Naive thymus-derived CD4-positive, alpha-beta T cell (primary cell): Measurements from ENCODE around the gene HAO2. TPM values are rescaled to one million over a fixed set of nuclear protein-coding genes. Genes with fewer than 3 reads are reported as not detected.
"Not testable (repeated sequence)": the region's sequence is repeated elsewhere in the genome, so short reads cannot be mapped to it uniquely, and the experiment has no call there.

ENCODE experiments used
- ATAC-seq: fragments of 150-1000 bp; cut with Tn5 transposase; 2 replicates; pipeline ENCODE4 v1.10.0; 2021; ENCODE audit warnings: mild to moderate bottlenecking, moderate library complexity
- CTCF ChIA-PET: fragments of 350-600 bp; sonication (Branson Sonifier 250); formaldehyde crosslinking; loops from one replicate; lab custom pipeline; 2021; ENCODE audit warnings: antibody characterized with exemption; lab: Charles Lee
- POLR2A ChIA-PET: fragments of 350-600 bp; sonication (Branson Sonifier 250); formaldehyde crosslinking; loops from one replicate; lab custom pipeline; 2021; ENCODE audit warnings: antibody characterized with exemption, inconsistent platforms; lab: Charles Lee
- DNase-seq, 9 donors: peaks; one replicate each; pipeline versions ENCODE4 v3.0.0 to v3.0.0-alpha.2; 2020 to 2022; ENCODE audit warnings: mixed read lengths in 1 of 9
- H3K27ac ChIP-seq: one replicate; pipeline ENCODE4 v1.7.0; 2013; ENCODE audit warnings: mild to moderate bottlenecking, low read depth, low read length, moderate library complexity
- H3K27me3 ChIP-seq, 2 donors: one replicate each; pipeline ENCODE4 v1.7.0; 2013; ENCODE audit warnings: low read length in 2 of 2, mild to moderate bottlenecking in 2 of 2, moderate library complexity in 2 of 2; ENCODE audit not compliant: control insufficient read depth in 2 of 2, insufficient read depth in 2 of 2
- H3K36me3 ChIP-seq, 3 experiments: 1 replicate in 2 of 3; 2 replicates in 1 of 3; pipeline ENCODE4 v1.7.0; 2013; ENCODE audit warnings: low read length in 3 of 3, mild to moderate bottlenecking in 3 of 3, moderate library complexity in 1 of 3; ENCODE audit not compliant: insufficient read depth in 3 of 3, control insufficient read depth in 2 of 3
- H3K4me1 ChIP-seq, 2 donors: one replicate each; pipeline ENCODE4 v1.7.0; 2013; ENCODE audit warnings: low read length in 2 of 2, mild to moderate bottlenecking in 2 of 2, moderate library complexity in 1 of 2; ENCODE audit not compliant: control insufficient read depth in 2 of 2, insufficient read depth in 2 of 2
- H3K4me3 ChIP-seq: 2 replicates; pipeline ENCODE4 v1.7.0; 2013; ENCODE audit warnings: mild to moderate bottlenecking, low read length
- H3K9me3 ChIP-seq, 3 experiments: 1 replicate in 2 of 3; 2 replicates in 1 of 3; pipeline ENCODE4 v1.7.0; 2013; ENCODE audit warnings: low read length in 3 of 3; ENCODE audit not compliant: control insufficient read depth in 2 of 3
- H3K27ac Mint-ChIP-seq, 9 donors: one replicate each; pipeline ENCODE4 v1.8.0; 2020 to 2022; ENCODE audit warnings: mixed read lengths in 9 of 9, mild to moderate bottlenecking in 8 of 9, moderate library complexity in 5 of 9, inconsistent platforms in 2 of 9
- H3K27me3 Mint-ChIP-seq, 5 donors: one replicate each; pipeline ENCODE4 v1.8.0; 2021 to 2022; ENCODE audit warnings: mixed read lengths in 5 of 5, mild to moderate bottlenecking in 1 of 5
- H3K36me3 Mint-ChIP-seq, 5 donors: one replicate each; pipeline ENCODE4 v1.8.0; 2020 to 2022; ENCODE audit warnings: mixed read lengths in 5 of 5, mild to moderate bottlenecking in 3 of 5, inconsistent platforms in 1 of 5
- H3K4me1 Mint-ChIP-seq, 7 donors: one replicate each; pipeline ENCODE4 v1.8.0; 2020 to 2022; ENCODE audit warnings: mixed read lengths in 7 of 7, mild to moderate bottlenecking in 3 of 7, inconsistent platforms in 1 of 7
- H3K4me3 Mint-ChIP-seq, 10 donors: one replicate each; pipeline ENCODE4 v1.8.0; 2020 to 2022; ENCODE audit warnings: mild to moderate bottlenecking in 10 of 10, mixed read lengths in 10 of 10, moderate library complexity in 6 of 10, inconsistent platforms in 2 of 10
- H3K9me3 Mint-ChIP-seq, 11 donors: one replicate each; pipeline ENCODE4 v1.8.0; 2020 to 2022; ENCODE audit warnings: mixed read lengths in 11 of 11, mild to moderate bottlenecking in 4 of 11, inconsistent platforms in 1 of 11, moderate library complexity in 1 of 11
- intact Hi-C, 2 donors: fragments of 100-400 bp; cut with micrococcal nuclease; formaldehyde crosslinking; loops; one replicate each; pipeline ENCODE4 v1.15.1; 2023
- polyA plus RNA-seq, 2 donors: library from polyadenylated mRNA; unstranded; fragments of 300-500 nt; fragmentation: Illumina TruSeq; gene quantifications; one replicate each; pipeline ENCODE4 v1.2.3, GENCODE V29; 2021
- total RNA-seq, 6 experiments: library from RNA in 5 of 6; stranded (reverse) in 5 of 6; gene quantifications; 1 replicate in 5 of 6; 2 replicates in 1 of 6; pipeline ENCODE4 v1.2.3 and lab custom pipeline; 2021 to 2026

The HAO2 gene
- total and polyA plus RNA-seq, 7 experiments from 2014 or later, result not detected

GRCh38 chr1:119375366-119375765 lies 6.8 kb downstream of the HAO2 start:
- Histone ChIP-seq H3K36me3 (no peaks in the 10 kb centered on the region), H3K27me3 (no peaks in the 10 kb centered on the region), H3K9me3 (no peaks in the 10 kb centered on the region), H3K27ac (no peak overlapping the region), H3K4me3 (no peak overlapping the region), H3K4me1 (no peaks in the 10 kb centered on the region)
- DNase-seq (no peak), ATAC-seq (no peak)
- peaks cover 0 to 29% (median 5%) of the 10 kb centered on the region in 11 donors for H3K9me3 Mint-ChIP-seq
- peaks cover 0 to under 1% (median 0%) of the 10 kb centered on the region in 5 donors for H3K36me3 Mint-ChIP-seq
- CTCF ChIA-PET, result no interaction called here
- H3K27ac Mint-ChIP-seq, result no peak overlapping the region
- intact Hi-C loops, result no loop called here
- H3K4me3 Mint-ChIP-seq, result no peak overlapping the region
- POLR2A ChIA-PET, result no interaction called here
- H3K27me3 Mint-ChIP-seq, result peaks cover 14 to 45% (median 22%) of the 10 kb centered on the region in 5 donors
- H3K4me1 Mint-ChIP-seq, result peaks cover 0 to 10% (median 4%) of the 10 kb centered on the region in 7 donors

- no peaks in the 10 kb centered on the region for H3K4me1 ChIP-seq
- Mint-ChIP-seq H3K9me3 (peaks cover 0 to 29% (median 6%) of the 10 kb centered on the region in 11 donors), H3K4me1 (peaks cover 0 to 10% (median 4%) of the 10 kb centered on the region in 7 donors), H3K27ac (no peak overlapping the region), H3K36me3 (peaks cover 0 to 7% (median 0%) of the 10 kb centered on the region in 5 donors), H3K4me3 (no peak overlapping the region), H3K27me3 (peaks cover 14 to 47% (median 31%) of the 10 kb centered on the region in 5 donors)
- ATAC-seq (no peak), DNase-seq (no peak)
- no peak overlapping the region for H3K4me3 ChIP-seq
- H3K27me3 ChIP-seq, result no peaks in the 10 kb centered on the region
- no peaks in the 10 kb centered on the region for H3K36me3 ChIP-seq
- intact Hi-C loops, result no loop called here
- no peaks in the 10 kb centered on the region for H3K9me3 ChIP-seq
- CTCF ChIA-PET, result no interaction called here
- H3K27ac ChIP-seq, result no peak overlapping the region
- POLR2A ChIA-PET, result no interaction called here
These were observed 8.0 kb downstream of the HAO2 start for GRCh38 chr1:119376594-119376993.

GRCh38 chr1:119377594-119377993 lies 9.0 kb downstream of the HAO2 start:
- Mint-ChIP-seq H3K27me3 (peaks cover 9 to 39% (median 24%) of the 10 kb centered on the region in 5 donors), H3K9me3 (peaks cover 0 to 29% (median 6%) of the 10 kb centered on the region in 11 donors)
- H3K4me3 ChIP-seq, H3K4me1 Mint-ChIP-seq, POLR2A ChIA-PET, H3K36me3 Mint-ChIP-seq, H3K27ac ChIP-seq, intact Hi-C loops, H3K27me3 ChIP-seq, DNase-seq, H3K4me1 ChIP-seq, H3K27ac Mint-ChIP-seq, H3K4me3 Mint-ChIP-seq, H3K36me3 ChIP-seq, CTCF ChIA-PET, H3K9me3 ChIP-seq, ATAC-seq: not testable (repeated sequence)

- Mint-ChIP-seq H3K4me3 (no peak overlapping the region), H3K9me3 (peaks cover 0 to 29% (median 6%) of the 10 kb centered on the region in 11 donors), H3K27ac (no peak overlapping the region), H3K36me3 (peaks cover 0 to 7% (median 0%) of the 10 kb centered on the region in 5 donors), H3K27me3 (peaks cover 7 to 33% (median 24%) of the 10 kb centered on the region in 5 donors), H3K4me1 (peaks cover 0 to 7% (median 2%) of the 10 kb centered on the region in 7 donors)
- H3K9me3 ChIP-seq, result no peaks in the 10 kb centered on the region
- CTCF ChIA-PET, result no interaction called here
- POLR2A ChIA-PET, result no interaction called here
- H3K4me1 ChIP-seq, result no peaks in the 10 kb centered on the region
- no peaks in the 10 kb centered on the region for H3K27me3 ChIP-seq
- no peak for ATAC-seq
- H3K36me3 ChIP-seq, result no peaks in the 10 kb centered on the region
- no peak overlapping the region for H3K27ac ChIP-seq
- intact Hi-C loops, result no loop called here
- H3K4me3 ChIP-seq, result no peak overlapping the region
- no peak for DNase-seq
These were observed 10.5 kb downstream of the HAO2 start for GRCh38 chr1:119379117-119379516.

- H3K27me3 Mint-ChIP-seq, result peaks cover 2 to 32% (median 24%) of the 10 kb centered on the region in 5 donors
These were observed 11.7 kb downstream of the HAO2 start for GRCh38 chr1:119380304-119380703.

GRCh38 chr1:119380983-119381662 lies 12.5 kb downstream of the HAO2 start:
- Mint-ChIP-seq H3K27me3 (peaks cover 0 to 35% (median 24%) of the 10 kb centered on the region in 5 donors), H3K36me3 (peaks cover 0 to 7% (median 0%) of the 10 kb centered on the region in 5 donors), H3K27ac (no peak overlapping the region), H3K4me1 (no peaks in the 10 kb centered on the region), H3K4me3 (no peak overlapping the region), H3K9me3 (peaks cover 0 to 21% (median 6%) of the 10 kb centered on the region in 11 donors)
- Histone ChIP-seq H3K4me1 (no peaks in the 10 kb centered on the region), H3K36me3 (no peaks in the 10 kb centered on the region), H3K9me3 (no peaks in the 10 kb centered on the region), H3K27me3 (no peaks in the 10 kb centered on the region), H3K27ac (no peak overlapping the region), H3K4me3 (no peak overlapping the region)
- intact Hi-C loops, result no loop called here
- ChIA-PET CTCF (no interaction called here), POLR2A (no interaction called here)
- ATAC-seq (no peak), DNase-seq (no peak)

More at GRCh38 chr1:119380304-119380703, 11.7 kb downstream of the HAO2 start:
- intact Hi-C loops, result no loop called here
- H3K4me1 Mint-ChIP-seq, result no peaks in the 10 kb centered on the region
- Histone ChIP-seq H3K36me3 (no peaks in the 10 kb centered on the region), H3K27me3 (no peaks in the 10 kb centered on the region), H3K4me1 (no peaks in the 10 kb centered on the region), H3K4me3 (no peak overlapping the region), H3K27ac (no peak overlapping the region), H3K9me3 (no peaks in the 10 kb centered on the region)
- POLR2A ChIA-PET, result no interaction called here
- CTCF ChIA-PET, result no interaction called here
- DNase-seq, result no peak
- no peak overlapping the region for H3K4me3 Mint-ChIP-seq
- peaks cover 0 to 29% (median 6%) of the 10 kb centered on the region in 11 donors for H3K9me3 Mint-ChIP-seq
- no peak overlapping the region for H3K27ac Mint-ChIP-seq
- no peak for ATAC-seq
- H3K36me3 Mint-ChIP-seq, result peaks cover 0 to 7% (median 0%) of the 10 kb centered on the region in 5 donors

- intact Hi-C loops, result no loop called here
- no peaks in the 10 kb centered on the region for H3K36me3 ChIP-seq
- H3K4me3 ChIP-seq, result no peak overlapping the region
- CTCF ChIA-PET, result interaction anchor here (0.7 kb wide), 1 partner anchor 20 kb away, joined by 3 read pairs; no protein-coding TSS in a partner anchor
- POLR2A ChIA-PET, result no interaction called here
- no peaks in the 10 kb centered on the region for H3K4me1 Mint-ChIP-seq
- H3K4me1 ChIP-seq, result no peaks in the 10 kb centered on the region
- peaks cover 0 to 7% (median 0%) of the 10 kb centered on the region in 11 donors for H3K9me3 Mint-ChIP-seq
- ATAC-seq, result no peak
- DNase-seq, result no peak
- H3K36me3 Mint-ChIP-seq, result peaks cover 0 to 7% (median 0%) of the 10 kb centered on the region in 5 donors
- H3K4me3 Mint-ChIP-seq, result no peak overlapping the region
- no peak overlapping the region for H3K27ac Mint-ChIP-seq
- H3K9me3 ChIP-seq, result no peaks in the 10 kb centered on the region
- H3K27me3 Mint-ChIP-seq, result peaks cover 5 to 42% (median 14%) of the 10 kb centered on the region in 5 donors
- no peaks in the 10 kb centered on the region for H3K27me3 ChIP-seq
- H3K27ac ChIP-seq, result no peak overlapping the region
These were observed 16.0 kb downstream of the HAO2 start for GRCh38 chr1:119384591-119384990.
